ENCODE results near the gene SOAT2. TPM values are rescaled to one million over a fixed set of nuclear protein-coding genes. Genes with fewer than 3 reads are reported as not detected.
A peak's percentile ranks its signal among the peaks of the same experiment; 100 is the strongest.

SOAT2 gene
- total and polyA plus RNA-seq, 2 of the 4 experiments (the other 2 are of a cell fraction): 0.18 to 0.39 TPM

DNA sequence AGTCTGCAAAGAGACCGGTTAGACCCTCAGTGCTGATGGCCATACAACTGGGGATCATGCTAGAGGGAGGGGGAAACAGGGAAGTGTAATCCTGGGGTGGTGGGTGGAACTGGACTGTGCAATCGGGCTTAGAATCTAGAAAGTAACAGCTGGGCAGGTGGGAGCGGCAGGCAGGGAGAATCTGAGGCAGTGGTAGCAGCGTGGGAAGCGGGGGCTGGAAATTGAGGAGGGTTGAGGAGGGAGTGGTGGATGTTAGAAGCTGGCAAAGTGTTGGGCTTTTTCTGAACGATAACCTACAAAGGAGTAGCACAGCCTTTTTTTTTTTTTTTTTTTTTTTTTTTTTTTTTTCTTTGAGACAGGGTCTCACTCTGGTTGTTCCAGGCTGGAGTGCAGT is 8.9 kb upstream of the SOAT2 start:
- no peaks in the 10 kb centered on the region for H4K20me1 ChIP-seq (ENCODE audit: insufficient read depth, low read length)
- no peak overlapping the region for H3K9ac ChIP-seq (ENCODE audit: low read depth, low read length)
- H2AK5ac ChIP-seq (ENCODE audit: low read depth, low read length): peak overlapping the region; percentile 33; the same call in 1 of the 2 replicates
- peak overlapping the region; percentile 28 for H3K14ac ChIP-seq (replicated peaks; ENCODE audit: low read depth, low read length)
- no peaks in the 10 kb centered on the region for H3K27me3 ChIP-seq (ENCODE audit: control insufficient read depth, insufficient read depth, low read length)
- H3K18ac ChIP-seq (ENCODE audit: low read depth, low read length): peak overlapping the region; percentile 14; the same call in 1 of the 2 replicates
- no peak overlapping the region for H3K4me3 ChIP-seq (ENCODE audit: insufficient read depth, low read depth, low read length)
- peak overlapping the region; percentile 29; the same call in 1 of the 2 replicates for H3K23ac ChIP-seq (ENCODE audit: low read depth, low read length)
- peak overlapping the region; percentile 45 for H3K4ac ChIP-seq (ENCODE audit: low read depth, low read length)
- H4K8ac ChIP-seq (ENCODE audit: low read depth in 2 of 2, low read length in 2 of 2): peak overlapping the region; percentile 66 to 94
- peak overlapping the region; percentile 86; the same call in 1 of the 2 replicates for H2BK20ac ChIP-seq (ENCODE audit: low read depth, low read length)
- TF ChIP-seq RCOR1 (IDR thresholded peaks at IDR 0.05; ENCODE audit: insufficient replicate concordance, low read length): no peak
- no peak for TF ChIP-seq MXI1 (IDR thresholded peaks at IDR 0.05; ENCODE audit: borderline replicate concordance, low read depth, low read length)
- TF ChIP-seq CTCF (conservative IDR thresholded peaks at IDR 0.05; ENCODE audit: low read depth, low read length): no peak
- no peak for TF ChIP-seq MAFK (IDR thresholded peaks at IDR 0.05; ENCODE audit: low read depth, low read length)
- no peak for TF ChIP-seq CHD1 (IDR thresholded peaks at IDR 0.05; ENCODE audit: low read depth, low read length)
- no peak for TF ChIP-seq BHLHE40 (IDR thresholded peaks at IDR 0.05; ENCODE audit: low read depth, low read length)
- TF ChIP-seq FOS (IDR thresholded peaks at IDR 0.05; ENCODE audit: low read depth, low read length): no peak
- no peak for TF ChIP-seq ELK1 (IDR thresholded peaks at IDR 0.05; ENCODE audit: borderline replicate concordance, low read depth, low read length)
- TF ChIP-seq NFE2L2 (IDR thresholded peaks at IDR 0.05; ENCODE audit: low read depth, low read length): no peak
- TF ChIP-seq RFX5 (IDR thresholded peaks at IDR 0.05; ENCODE audit: low read depth, low read length): no peak
- TF ChIP-seq, protein P1, sequence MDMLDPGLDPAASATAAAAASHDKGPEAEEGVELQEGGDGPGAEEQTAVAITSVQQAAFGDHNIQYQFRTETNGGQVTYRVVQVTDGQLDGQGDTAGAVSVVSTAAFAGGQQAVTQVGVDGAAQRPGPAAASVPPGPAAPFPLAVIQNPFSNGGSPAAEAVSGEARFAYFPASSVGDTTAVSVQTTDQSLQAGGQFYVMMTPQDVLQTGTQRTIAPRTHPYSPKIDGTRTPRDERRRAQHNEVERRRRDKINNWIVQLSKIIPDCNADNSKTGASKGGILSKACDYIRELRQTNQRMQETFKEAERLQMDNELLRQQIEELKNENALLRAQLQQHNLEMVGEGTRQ (IDR thresholded peaks at IDR 0.05; ENCODE audit: low read depth, low read length): no peak
- no peak for TF ChIP-seq SMC3 (IDR thresholded peaks at IDR 0.05; ENCODE audit: low read depth, low read length)
- no peak for TF ChIP-seq RAD21 (IDR thresholded peaks at IDR 0.05; ENCODE audit: low read length)
- H2BK120ac ChIP-seq (ENCODE audit: low read depth, low read length): peak overlapping the region; percentile 96
- ATAC-seq (ENCODE audit: low read depth): no peak
- no peak for DNase-seq
- peak overlapping the region; percentile 59 for H3K27ac ChIP-seq (ENCODE audit: insufficient read depth, low read length)
- H3K56ac ChIP-seq (ENCODE audit: extremely low read depth, insufficient read depth, low read length): no peak overlapping the region
- no peaks in the 10 kb centered on the region for H3K36me3 ChIP-seq (ENCODE audit: control insufficient read depth, insufficient read depth, low read length)
- BruUV-seq (replicated peaks): no TSS peak
- in situ Hi-C loops (cut with MboI; ENCODE audit: low sequenced_read_pairs): no loop called here
- CTCF ChIA-PET: interaction anchor here (1.3 kb wide), 1 partner anchor 18 kb away, joined by 4 read pairs; no protein-coding TSS in a partner anchor
- H2BK5ac ChIP-seq (ENCODE audit: low read depth, low read length, poor library complexity, severe bottlenecking): peak overlapping the region; percentile 59
- peak overlapping the region; percentile 84 for H4K91ac ChIP-seq (ENCODE audit: insufficient read depth, low read depth, low read length)
- H3K4me2 ChIP-seq (ENCODE audit: low read depth, low read length): no peak overlapping the region
- POLR2A ChIA-PET (ENCODE audit: unreplicated experiment): interaction anchor here (0.8 to 1.7 kb wide), 2 partner anchors 14 to 15 kb away, joined by 3 to 8 read pairs; partner anchors contain the start of gene SPRYD3
- H3K79me1 ChIP-seq (ENCODE audit: low read depth in 1 of 2, low read length in 2 of 2): peaks cover 0 to 29% of the 10 kb centered on the region in 2 experiments; a peak in 3 of 4 replicates
- H2BK15ac ChIP-seq (ENCODE audit: low read depth, low read length): peak overlapping the region; percentile 50; the same call in 2 of the 3 replicates
- H4K5ac ChIP-seq (ENCODE audit: low read depth, low read length): peak overlapping the region; percentile 63
- H3K9me3 ChIP-seq (ENCODE audit: control insufficient read depth, insufficient read depth, low read length): no peaks in the 10 kb centered on the region
- no peak overlapping the region for H2AK9ac ChIP-seq (replicated peaks; ENCODE audit: low read depth, low read length, poor library complexity)
- H3K4me1 ChIP-seq (ENCODE audit: control insufficient read depth, insufficient read depth, low read length): peaks cover 32% of the 10 kb centered on the region
- intact Hi-C loops (cut with micrococcal nuclease): no loop called here
- dilution Hi-C loops (cut with HindIII; ENCODE audit: low sequenced_read_pairs, unreplicated experiment): no loop called here
- H3K9me1 ChIP-seq (ENCODE audit: insufficient read depth, low read length): peaks cover 28% of the 10 kb centered on the region
- WGBS, 2 experiments (ENCODE audit: extremely low coverage in 2 of 2, insufficient read length in 1 of 2): 94% methylated on average over 4 of the region's 6 CpGs; no CpG with 5 or more reads in 1 of the 2 experiments
- H2AFZ ChIP-seq (replicated peaks; ENCODE audit: low read length, poor library complexity): peak overlapping the region; percentile 87
